HG02970 (cell line): ENCODE data around the gene TADA1.

Experiments used
- ATAC-seq: cut with Tn5 transposase; IDR thresholded peaks from one replicate; pipeline ENCODE4 v1.9.1; 2021; ENCODE audit warnings: mild to moderate bottlenecking, moderate library complexity, moderate number of reproducible peaks; ENCODE audit not compliant: unreplicated experiment, low FRiP score

The TADA1 gene, protein sequence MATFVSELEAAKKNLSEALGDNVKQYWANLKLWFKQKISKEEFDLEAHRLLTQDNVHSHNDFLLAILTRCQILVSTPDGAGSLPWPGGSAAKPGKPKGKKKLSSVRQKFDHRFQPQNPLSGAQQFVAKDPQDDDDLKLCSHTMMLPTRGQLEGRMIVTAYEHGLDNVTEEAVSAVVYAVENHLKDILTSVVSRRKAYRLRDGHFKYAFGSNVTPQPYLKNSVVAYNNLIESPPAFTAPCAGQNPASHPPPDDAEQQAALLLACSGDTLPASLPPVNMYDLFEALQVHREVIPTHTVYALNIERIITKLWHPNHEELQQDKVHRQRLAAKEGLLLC

DNA sequence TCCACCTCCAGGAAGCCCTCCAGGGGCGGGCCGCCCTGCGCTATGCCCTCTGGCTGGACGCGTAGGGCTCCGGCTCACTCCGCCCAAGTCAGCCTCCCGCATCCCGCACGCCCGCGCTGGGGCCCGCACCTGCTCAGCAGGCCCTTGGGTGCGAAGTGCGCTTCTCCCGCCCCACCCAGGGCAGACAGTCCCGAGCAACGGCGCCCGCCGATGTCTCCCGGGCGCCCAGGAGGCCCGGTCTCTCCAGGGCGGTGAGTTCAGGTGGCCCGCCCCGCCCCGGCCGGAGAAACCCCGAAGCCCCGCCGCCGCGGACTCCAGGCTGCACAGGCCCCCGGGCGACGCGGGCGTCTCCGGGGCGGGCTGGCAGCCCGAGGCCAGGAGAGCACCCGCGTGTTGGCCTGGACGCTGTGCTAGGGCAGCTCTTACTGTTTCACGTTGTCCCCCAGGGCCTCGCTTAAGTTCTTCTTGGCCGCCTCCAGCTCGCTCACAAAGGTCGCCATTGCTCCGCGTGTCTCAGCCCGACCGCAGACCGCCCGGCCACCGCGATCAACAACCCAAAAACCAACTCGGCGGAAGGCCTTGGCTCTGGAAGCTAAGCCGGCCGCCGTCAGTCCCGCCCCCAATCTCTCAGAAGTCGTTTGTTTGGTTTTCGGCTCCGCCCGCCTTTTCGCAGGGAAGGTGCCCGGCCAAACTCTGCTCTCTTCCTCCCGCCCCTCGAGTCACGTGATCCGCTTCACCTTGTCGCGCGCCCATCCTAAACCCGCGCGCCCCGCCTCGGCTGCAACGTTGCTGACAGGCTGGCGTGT lies at the start of gene TADA1:
TSS of gene TADA1 (minus strand) at position 531 of the 806 bp plus-strand sequence. CDS start at position 500, 31 bp downstream.
- peak; percentile 96 for ATAC-seq

DNA sequence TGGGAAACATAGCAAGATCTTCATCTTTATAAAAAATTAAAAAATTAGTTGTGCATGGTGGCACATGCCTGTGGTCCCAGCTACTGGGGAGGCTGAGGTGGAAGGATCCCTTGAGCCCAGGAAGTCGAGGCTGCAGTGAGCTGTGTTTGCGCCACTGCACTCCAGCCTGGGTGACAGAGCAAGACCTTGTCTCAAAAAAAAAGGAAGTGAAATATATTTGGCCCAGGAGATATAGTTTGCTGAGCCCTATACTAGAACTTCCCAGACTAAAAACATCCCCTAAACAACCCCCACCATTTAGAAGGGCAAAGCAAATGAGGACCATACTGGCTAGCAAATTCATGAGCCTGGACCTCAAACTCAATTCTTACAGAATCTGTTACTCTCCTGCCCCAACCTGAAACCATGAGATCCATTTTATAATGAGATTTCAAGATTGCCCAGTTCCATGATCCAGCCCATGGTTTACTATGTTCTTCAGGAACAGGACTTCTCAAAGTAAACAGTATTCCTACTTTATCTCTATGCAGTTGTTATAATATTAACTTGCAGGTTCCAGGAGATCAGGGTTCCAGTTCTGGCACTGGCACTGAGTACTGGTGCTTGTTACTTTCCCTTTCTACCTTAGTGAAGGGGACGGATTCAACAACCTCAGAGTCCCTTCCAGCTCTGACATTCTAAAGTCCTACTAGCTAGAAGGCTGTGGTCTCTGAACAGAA lies 48.9 kb upstream of the TADA1 start:
- no peak for ATAC-seq

DNA sequence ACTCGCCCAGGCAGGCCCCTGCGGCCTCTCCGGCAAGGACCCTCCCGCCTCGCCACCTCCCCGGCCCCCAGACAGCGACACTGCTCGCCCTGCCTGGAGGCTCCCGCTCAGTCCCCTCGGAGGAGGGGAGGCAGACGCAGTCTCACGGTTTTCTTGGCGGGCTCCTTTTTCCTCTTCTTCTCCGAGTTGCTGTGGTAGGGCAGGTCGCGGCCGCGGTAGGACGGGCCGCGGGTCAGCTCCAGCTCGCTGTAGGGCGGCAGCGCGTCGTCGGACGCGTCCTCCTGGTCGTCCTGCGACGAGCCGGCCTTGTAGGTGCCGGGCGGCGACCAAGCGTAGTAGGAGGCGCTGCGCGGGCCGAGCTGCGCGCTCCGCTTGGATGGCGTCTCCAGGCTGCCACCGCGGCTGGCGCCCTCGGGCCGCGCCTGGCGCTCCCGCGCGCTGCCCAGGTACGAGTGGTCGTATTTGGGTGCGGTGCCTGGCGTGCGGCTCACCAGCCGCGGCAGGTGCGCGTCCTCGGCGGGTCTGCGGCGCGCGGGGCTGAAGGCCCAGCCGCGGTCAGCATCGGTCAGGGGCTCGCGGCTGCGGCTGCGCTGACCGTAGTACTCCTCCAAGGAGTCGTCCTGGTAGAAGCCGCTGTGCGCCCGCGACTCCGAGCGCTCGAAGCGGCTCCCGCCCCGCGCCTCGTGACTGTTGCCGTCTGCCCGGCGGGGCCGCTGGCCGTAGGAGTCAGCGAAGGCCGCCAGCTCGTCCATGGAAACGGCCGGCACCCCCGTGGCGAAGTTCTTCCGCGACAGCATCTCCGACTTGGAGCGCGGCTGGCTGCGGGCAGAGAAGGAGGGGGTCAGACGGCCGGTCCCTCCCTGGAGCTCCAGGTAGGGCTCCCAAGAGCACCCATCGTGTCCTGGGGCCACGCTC lies 44.8 kb upstream of the TADA1 start:
- no peak for ATAC-seq

DNA sequence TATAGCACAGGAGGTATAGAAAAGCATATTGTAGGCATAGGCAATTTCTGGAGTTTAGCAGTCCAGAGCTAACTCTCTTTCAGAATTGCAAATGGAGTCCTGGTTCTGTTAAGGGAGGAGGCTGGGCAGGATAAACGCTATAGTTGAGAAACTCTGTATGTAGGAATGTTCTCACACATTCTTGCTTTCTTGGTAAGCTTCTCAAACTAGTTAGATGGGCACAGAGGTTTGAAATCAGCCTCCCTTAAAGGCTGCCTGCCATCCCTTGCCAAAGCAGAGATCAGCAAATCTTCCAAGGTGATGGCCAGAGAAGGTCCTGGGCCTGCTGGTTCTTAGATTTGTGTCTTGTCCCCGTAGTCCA lies 42.9 kb upstream of the TADA1 start:
- ATAC-seq: no peak

DNA sequence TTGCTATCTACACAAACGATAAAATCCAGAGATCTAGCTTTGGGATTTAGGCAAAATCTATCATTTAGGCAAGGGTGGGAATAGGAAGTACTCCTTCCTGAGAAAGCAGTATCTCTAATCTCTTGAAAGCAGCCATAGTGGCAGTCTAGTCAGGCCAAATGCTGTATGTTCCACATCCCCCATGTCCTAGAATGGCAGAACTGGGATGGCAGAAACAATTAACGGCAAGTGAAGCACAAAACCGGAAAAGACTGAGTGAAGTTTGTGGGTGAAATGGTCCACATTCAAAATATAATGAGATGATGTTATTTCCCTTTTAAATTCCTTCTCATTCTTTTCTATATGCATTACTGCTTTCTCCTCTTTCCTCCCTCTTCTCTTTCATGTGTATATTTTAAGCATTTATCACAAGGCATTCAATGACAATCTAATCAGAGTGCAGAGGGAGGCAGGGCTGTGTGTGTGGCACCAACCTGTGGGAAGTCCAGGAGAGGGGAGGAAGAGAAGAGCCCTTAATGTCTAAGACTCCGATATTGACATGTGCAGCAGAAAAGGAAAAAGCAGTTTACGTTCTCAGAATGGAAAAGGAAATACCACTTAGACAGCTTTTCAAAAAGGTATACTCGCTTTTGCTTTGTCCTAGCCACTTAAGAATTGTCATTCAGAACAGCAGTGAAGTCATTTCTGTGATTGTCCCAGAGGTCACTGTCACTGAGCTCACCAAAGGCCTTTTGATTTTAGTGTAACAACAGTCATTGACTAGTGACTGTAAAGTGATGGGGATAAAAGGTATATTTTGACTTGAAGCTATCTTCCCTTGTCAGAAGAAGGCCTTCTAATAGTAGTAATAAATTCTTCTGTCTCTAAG lies 42.3 kb upstream of the TADA1 start:
- ATAC-seq: no peak

DNA sequence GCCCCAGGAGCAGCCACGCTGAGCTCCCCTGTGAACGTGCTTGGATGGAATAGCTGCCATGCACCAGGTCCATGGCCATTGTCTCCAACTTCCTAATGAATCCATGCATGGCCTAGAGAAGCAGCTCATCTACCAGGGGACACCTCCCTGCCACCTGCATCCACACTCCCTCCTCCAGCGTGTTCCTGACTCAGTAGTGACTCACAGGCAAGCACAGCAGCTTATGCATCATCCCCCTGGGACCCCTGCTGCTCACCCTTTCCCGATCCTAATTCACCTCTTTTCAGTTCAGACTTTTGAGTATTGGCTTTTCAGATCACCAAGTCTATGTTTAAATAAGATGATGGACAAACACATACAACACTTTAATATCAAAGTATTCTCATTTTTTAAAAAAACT lies 39.9 kb upstream of the TADA1 start:
- ATAC-seq: no peak

DNA sequence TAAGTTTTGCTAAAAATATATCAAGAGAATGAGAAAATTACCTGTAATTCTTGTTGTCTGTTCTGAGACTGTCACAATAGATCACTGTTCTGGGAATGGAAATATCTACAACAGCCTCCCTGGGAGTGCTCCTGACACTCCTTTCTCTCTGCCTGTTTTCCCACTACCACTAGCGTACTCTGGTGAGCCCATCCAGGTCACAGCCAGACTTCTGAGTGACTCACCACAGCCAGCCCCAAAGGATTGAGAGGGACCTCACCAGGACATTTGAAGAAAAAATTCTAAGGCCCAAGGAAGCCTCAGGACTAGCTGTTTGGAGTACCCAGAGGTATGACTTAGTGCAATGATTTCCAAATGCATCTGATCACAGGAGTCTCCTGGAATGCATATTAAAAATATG lies 39.0 kb upstream of the TADA1 start:
- no peak for ATAC-seq

DNA sequence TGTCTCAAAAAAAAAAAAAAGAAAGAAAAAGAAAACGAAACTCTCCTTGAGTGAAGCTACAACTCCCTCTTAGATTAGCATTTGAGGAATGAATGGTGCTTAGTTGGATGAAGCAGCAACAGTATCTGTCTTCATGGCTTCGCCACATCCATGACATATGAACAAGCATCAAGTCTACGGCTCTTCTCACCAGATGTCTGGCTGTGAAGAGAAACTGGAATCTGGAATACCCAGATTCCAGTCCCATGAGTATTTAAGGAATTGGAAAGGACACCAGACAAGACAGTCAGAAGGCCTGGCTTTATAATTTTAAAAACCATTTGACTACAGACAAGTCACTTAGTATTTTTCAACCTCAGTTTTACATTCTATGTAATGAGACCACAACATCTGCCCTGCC lies 38.0 kb upstream of the TADA1 start:
- ATAC-seq: no peak

DNA sequence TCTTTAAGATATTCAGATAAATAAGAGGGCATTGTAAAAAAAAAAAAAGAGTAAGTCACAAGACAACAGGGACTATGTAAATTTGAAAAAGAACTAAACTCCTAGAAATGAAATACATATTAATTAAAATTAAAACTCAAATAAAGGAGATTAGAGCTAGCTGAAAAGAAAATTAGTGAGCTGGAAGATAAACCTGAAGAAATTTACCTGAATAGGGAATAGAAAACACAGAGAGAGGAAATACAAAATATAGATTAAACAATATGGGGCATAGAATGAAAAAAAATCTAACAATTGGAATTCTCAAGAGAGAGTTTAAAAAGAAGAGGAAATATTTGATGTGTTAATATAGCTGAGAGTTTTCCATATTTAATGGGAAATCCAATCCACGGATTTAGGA lies 35.6 kb upstream of the TADA1 start:
- ATAC-seq: no peak

DNA sequence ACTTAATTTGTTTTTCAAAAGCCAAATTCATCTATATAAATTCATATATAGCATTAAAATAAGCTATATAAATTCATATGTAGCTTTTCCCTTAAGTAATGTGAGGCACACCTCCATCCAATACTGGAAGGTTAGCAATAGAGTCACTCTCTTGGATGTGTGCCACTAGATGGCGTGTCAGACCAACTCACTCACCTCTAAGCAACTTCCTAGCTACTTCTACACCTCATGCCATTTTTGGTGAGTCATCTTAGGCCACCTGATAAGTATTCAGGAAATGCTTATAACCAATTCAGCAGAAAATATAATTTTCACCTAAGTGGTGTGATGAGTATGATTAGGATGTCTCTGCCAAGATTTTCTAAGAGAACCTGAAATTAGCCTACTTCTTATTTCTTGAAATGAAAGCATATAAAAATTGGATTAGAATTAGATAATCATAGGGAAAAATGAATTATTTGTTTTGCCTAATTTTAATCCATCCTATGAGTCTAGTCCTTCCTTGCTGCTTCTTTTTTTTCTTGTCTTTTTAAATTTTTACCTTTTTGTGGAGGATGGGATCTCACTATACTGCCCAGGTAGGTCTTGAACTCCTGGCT lies 34.4 kb upstream of the TADA1 start:
- ATAC-seq: peak; percentile 81

DNA sequence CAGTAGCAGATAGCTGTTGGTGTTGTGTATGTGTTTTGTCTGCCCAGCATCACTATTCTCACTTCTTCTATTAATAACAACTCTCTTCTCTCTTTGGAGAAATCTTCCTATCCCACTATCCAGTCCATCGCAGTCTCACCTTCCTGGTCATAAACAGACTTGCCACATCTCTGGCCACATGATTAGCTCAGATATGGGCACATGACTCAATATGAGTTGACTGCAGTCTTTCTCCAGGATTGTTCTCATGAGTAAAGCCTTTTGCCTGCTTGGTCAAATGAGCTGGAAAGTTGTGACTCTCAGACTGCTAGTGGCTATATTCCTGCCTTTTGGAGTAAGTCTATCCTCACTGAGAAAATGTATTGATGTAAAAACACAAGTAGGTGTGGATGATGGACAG lies 32.9 kb upstream of the TADA1 start:
- ATAC-seq: no peak

DNA sequence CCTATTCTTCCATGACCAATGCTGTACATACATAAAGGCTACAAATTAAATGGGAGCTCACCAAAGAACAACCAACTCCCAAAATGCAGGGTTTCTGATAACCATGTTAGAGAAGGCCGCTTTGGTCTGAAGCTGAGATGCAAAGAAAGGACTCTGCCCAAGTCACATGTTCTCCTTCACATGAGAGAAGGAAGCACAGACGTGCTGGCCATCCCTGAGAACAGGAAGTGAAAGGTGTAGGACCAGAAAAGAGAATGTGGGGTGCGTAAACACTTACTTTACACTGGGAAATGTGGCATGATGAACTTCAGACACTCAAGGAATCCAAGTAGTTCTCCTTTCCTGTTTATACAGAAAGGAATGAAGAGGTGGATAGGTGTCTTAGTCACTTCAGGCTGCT lies 31.7 kb upstream of the TADA1 start:
- ATAC-seq: no peak

DNA sequence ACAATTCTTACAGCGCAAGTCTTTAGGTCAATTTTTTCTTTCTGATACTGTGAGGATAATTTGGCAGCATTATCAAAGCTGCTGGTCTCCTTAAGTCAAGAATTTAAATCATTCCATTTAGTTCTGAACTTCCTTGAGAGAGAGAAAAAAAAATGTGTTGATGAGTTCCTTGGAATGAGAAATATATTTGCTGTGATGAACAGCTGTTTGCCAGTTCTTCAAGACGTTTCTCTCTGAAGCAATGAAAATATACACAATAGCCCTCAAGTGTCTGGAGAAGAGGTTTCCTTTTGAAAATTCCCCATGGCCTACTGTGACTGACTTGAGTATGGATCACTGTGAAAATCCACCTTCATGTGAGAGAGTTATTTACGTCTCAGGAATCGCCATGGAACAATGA lies 31.0 kb upstream of the TADA1 start:
- ATAC-seq: no peak

DNA sequence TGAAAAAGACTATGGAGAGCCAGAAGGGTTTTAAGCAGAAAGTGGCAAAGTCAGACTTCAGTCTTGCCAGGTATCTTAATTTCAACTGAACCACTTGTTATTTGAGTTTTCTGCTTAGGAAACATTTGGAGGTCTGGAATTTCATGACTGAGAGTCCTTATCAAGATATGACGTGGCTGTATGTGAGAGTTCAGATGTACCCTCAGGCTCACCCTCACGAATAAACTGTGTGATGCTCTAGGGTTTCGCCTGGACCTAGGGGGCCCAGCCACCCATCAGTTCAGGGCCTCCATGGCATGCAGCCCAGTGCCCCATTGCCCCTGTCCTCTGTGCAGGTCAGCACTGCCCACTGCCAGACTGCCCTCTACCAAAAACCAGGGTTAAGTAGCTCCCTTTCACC lies 30.6 kb upstream of the TADA1 start:
- no peak for ATAC-seq

DNA sequence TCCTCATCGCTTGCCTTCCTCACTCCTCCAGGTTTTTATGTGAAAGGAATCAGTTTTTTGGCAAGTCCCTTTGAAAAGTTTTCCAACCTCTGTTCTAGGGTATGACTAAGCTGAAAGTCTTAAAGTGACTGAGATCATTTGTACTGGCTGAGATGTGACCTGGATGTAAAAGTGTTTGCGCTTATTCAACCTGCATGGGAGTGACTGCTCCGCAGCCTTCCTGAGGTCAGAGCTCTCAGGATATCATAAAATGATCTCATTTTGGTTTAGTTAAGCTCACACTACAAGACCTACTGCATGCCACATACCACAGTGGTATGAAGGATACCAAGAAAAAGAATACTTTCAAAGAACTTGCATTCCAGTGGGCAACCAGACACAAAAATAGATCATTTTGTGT lies 29.8 kb upstream of the TADA1 start:
- ATAC-seq: no peak

DNA sequence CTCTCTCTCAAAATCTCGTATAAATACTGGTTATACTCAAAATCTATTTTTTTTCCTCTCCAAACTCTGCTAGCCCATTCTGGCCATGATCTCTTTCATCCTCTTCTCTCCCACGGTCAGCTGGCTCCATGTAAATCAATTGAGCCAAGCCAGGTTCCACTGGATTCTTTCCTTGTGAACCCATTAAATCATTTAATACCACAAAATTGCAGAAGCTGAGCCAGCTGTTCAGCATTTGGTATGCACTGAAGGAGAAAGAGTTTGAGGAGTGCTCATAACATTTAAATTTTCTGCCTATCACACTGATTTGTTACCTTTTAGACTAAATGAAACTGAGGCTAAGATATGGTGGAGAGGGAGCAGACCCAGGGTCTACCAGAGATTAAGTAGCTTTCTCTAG lies 29.1 kb upstream of the TADA1 start:
- no peak for ATAC-seq

DNA sequence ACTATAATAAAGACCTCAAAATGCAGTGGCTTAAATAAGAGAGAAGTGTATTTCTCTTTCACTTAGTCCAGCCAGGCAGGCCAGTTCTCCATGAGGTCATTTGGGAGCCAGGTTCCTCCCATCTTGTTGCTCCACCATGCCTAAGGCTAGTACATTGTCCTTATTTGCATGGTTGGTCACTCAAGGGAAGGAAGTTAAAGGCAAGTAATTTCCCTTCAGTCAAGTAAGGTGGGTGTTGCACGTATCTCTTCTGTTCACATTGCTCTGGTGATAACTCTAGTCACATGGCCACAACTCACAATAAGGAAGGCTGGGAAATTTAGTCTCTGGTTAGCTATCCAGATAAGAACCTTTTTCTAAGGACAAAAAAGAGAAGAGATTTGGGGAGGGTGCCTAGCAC lies 27.2 kb upstream of the TADA1 start:
- ATAC-seq: no peak

DNA sequence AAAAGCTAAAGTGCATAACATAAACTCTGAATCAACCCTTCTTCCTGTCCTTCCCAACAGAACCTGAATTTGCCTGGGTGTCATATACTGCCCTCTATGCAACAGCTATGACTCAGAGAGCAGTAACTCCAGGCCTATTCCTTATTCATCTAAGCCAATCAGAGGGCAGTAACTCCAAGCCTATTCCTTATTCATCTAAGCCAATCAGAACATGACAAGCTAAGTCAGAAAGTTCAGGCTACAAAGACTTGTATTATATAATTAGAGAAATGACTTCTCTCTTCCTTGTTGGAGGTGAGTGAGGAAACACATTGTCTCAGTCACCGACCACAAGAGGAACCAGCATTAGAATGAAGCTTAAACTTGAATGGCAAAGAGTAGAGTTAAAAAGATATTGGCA lies 26.2 kb upstream of the TADA1 start:
- no peak for ATAC-seq

DNA sequence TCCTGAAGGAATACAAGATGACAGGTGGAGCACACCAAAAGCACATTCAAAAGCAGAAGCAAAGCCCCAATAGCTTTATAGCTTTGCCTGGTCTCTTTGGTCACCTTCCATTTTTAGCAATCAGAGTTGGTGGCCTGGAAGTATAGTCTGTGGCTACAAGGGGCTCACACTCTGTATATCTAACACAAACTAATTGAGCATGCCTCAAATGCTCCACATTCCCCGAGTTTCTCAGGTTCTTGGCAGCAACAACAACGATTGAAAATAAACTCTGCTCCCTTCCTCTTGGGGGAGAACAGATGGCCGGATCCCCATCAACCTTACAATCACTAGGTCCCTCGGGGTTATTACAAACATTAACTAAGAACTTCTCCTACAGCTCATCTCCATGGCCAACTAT lies 24.9 kb upstream of the TADA1 start:
- no peak for ATAC-seq
